Stimulated activated effector memory CD8-positive, alpha-beta T cell treated with anti-CD3 and anti-CD28 coated beads, Interleukin-12 subunit alpha, Interleukin-12 subunit beta, amount 100 ng/mL, for 72 hours (primary cell): ENCODE measurements around the gene FAM25A.
"Not testable (repeated sequence)": the region's sequence is repeated elsewhere in the genome, so short reads cannot be mapped to it uniquely, and the experiment has no call there.

Experiments used
- ATAC-seq: fragments of 150-1000 bp; cut with Tn5 transposase; 2 replicates; pipeline ENCODE4 v1.10.0; 2021
- DNase-seq, 2 donors: peaks; one replicate each; pipeline ENCODE4 v3.0.0; 2021 to 2022; ENCODE audit warnings: low spot score in 2 of 2
- H3K27ac Mint-ChIP-seq: one replicate; pipeline ENCODE4 v1.8.0; 2022; ENCODE audit warnings: mild to moderate bottlenecking, mixed read lengths
- H3K36me3 Mint-ChIP-seq: one replicate; pipeline ENCODE4 v1.8.0; 2022; ENCODE audit warnings: mild to moderate bottlenecking, mixed read lengths
- H3K4me1 Mint-ChIP-seq: one replicate; pipeline ENCODE4 v1.8.0; 2022; ENCODE audit warnings: mixed read lengths
- H3K4me3 Mint-ChIP-seq: one replicate; pipeline ENCODE4 v1.8.0; 2022; ENCODE audit warnings: mild to moderate bottlenecking, mixed read lengths
- H3K9me3 Mint-ChIP-seq: one replicate; pipeline ENCODE4 v1.8.0; 2022; ENCODE audit warnings: mixed read lengths

The FAM25A gene

DNA sequence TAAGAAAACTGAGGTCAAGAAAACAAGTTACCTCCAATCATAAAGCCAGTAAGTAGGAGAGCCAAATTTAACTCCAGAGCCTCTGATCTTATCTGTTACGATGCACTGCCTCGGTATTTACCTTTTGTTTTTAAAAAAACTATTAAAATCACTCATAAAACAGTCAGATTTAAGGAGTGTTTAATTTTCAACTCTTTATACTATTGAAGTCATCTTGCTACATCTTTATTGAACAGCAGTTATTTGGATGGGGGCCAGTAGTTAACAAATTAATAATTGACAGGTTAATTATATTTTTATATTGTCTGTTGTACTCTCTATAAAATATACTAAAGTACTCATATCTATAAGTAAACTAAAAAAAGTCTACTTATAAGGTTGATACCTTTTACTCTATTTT lies 27.2 kb upstream of the FAM25A start:
- DNase-seq (no peak), ATAC-seq (no peak)
- no peak overlapping the region for H3K27ac Mint-ChIP-seq
- no peaks in the 10 kb centered on the region for H3K9me3 Mint-ChIP-seq
- H3K36me3 Mint-ChIP-seq: no peaks in the 10 kb centered on the region
- no peaks in the 10 kb centered on the region for H3K4me1 Mint-ChIP-seq
- H3K4me3 Mint-ChIP-seq: no peak overlapping the region

DNA sequence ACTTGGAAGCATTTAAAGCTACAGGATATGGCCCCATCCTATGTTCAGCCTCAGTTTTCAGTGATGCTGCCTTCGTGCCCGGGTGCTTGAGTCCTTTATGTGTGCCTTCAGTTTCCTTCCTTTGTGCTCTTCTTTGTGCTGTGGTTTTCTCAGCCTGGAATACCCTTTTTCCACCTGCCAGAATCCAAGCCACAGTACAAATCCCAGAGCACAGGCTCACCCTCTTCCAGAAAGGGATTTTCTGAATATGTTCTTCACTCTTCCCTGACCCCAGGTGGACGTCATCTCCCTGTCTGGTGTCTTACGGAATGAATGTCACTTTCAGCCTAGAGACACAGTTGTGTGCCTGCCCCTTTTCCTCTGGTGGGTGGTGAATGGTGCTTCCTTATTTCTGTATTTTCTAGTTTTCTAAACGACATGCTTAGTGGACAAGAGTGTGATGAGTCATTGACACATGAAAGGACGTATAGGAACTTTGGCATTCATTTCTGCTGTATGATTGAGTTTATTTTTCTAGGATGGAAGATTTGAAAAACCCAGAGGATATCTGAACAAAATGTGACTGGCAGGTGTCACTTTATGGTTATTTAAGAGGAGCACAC lies 20.2 kb upstream of the FAM25A start:
- H3K27ac Mint-ChIP-seq, H3K9me3 Mint-ChIP-seq, H3K4me3 Mint-ChIP-seq, H3K36me3 Mint-ChIP-seq, DNase-seq, ATAC-seq, H3K4me1 Mint-ChIP-seq: not testable (repeated sequence)

DNA sequence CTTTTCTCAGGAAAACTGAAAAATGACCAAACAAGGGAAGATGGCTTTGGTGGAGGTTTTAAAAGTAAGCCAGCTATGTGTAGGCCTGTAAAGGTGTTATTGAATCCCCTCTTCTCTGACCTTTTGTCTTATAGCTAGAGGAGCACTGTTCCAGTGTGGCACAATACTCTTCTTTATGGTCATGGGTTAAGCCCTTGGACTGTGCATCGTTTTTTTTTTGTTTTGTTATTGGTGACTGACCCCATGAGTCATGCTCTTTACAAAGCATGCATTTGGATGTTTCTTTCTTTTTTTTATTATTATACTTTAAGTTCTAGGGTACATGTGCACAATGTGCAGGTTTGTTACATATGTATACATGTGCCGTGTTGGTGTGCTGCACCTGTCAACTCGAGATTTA lies 19.6 kb upstream of the FAM25A start:
- H3K27ac Mint-ChIP-seq: no peak overlapping the region

DNA sequence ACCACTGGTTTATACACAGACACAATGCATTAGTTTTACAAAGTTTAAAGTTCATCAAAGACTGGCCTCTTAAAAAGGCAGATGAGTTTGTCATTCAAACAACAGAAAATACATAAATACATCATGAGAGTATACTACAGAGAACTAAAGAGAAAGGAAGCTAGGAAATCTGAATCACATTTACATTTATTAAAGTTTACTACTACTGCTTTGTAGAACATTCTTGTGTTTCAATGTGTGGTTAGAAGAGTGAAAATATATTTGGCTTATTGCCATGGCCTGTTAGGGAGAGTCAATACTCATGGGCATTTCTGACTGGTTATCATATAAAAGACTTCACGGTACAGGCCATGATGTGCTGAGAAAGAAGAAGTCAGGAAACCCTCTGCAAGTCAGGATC lies 13.0 kb upstream of the FAM25A start:
- not testable (repeated sequence) for H3K4me3 Mint-ChIP-seq, H3K27ac Mint-ChIP-seq, H3K36me3 Mint-ChIP-seq, ATAC-seq, H3K4me1 Mint-ChIP-seq, H3K9me3 Mint-ChIP-seq, DNase-seq

More for the DNA sequence above, 19.6 kb upstream of the FAM25A start:
- Mint-ChIP-seq H3K36me3 (no peaks in the 10 kb centered on the region), H3K4me1 (no peaks in the 10 kb centered on the region), H3K4me3 (no peak overlapping the region), H3K9me3 (no peaks in the 10 kb centered on the region)
- DNase-seq (no peak), ATAC-seq (no peak)

DNA sequence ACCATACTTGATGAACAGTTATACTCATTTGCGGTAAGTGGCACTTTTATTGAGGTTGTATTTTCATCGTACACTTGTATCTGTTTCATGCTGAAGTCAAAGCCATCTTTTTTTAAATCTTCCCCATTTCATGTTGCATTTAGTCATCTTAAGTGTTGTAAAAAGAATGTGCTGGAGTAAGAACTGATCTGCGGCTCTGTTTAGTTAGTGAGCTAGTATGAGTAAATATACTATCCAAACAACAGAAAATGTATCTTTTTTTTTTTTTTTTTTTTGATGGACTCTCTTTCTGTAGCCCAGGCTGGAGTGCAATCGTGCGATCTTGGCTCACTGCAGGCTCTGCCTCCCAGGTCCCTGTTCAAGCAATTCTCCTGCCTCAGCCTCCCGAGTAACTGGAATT lies 12.4 kb upstream of the FAM25A start:
- not testable (repeated sequence) for H3K4me3 Mint-ChIP-seq

DNA sequence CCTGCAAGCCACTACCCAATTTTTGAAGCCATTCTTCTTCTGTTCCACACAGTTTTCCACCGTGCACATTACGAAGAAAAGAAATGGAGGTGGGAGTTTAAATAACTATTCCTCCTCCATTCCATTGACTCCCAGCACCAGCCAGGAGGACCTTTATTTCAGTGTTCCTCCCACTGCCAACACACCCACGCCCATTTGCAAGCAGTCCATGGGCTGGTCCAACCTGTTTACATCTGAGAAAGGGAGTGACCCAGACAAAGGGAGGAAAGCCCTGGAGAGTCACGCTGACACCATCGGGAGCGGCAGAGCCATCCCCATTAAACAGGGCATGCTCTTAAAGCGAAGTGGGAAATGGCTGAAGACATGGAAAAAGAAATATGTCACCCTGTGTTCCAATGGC lies 11.8 kb upstream of the FAM25A start:
- not testable (repeated sequence) for H3K4me3 Mint-ChIP-seq, ATAC-seq, H3K9me3 Mint-ChIP-seq, DNase-seq, H3K36me3 Mint-ChIP-seq, H3K4me1 Mint-ChIP-seq, H3K27ac Mint-ChIP-seq

More for the DNA sequence above, 12.4 kb upstream of the FAM25A start:
- not testable (repeated sequence) for H3K27ac Mint-ChIP-seq, H3K36me3 Mint-ChIP-seq, H3K9me3 Mint-ChIP-seq, H3K4me1 Mint-ChIP-seq, DNase-seq, ATAC-seq

DNA sequence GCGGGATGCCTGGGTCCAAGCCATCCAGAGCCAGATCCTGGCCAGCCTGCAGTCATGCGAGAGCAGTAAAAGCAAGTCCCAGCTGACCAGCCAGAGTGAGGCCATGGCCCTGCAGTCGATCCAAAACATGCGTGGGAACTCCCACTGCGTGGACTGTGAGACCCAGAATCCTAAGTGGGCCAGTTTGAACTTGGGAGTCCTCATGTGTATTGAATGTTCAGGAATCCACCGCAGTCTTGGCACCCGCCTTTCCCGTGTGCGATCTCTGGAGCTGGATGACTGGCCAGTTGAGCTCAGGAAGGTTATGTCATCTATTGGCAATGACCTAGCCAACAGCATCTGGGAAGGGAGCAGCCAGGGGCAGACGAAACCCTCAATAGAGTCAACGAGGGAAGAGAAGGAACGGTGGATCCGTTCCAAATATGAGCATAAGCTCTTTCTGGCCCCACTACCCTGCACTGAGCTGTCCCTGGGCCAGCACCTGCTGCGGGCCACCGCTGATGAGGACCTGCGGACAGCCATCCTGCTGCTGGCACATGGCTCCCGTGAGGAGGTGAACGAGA lies 10.9 kb upstream of the FAM25A start:
- H3K27ac Mint-ChIP-seq, ATAC-seq, H3K9me3 Mint-ChIP-seq, H3K4me1 Mint-ChIP-seq, DNase-seq, H3K4me3 Mint-ChIP-seq, H3K36me3 Mint-ChIP-seq: not testable (repeated sequence)

DNA sequence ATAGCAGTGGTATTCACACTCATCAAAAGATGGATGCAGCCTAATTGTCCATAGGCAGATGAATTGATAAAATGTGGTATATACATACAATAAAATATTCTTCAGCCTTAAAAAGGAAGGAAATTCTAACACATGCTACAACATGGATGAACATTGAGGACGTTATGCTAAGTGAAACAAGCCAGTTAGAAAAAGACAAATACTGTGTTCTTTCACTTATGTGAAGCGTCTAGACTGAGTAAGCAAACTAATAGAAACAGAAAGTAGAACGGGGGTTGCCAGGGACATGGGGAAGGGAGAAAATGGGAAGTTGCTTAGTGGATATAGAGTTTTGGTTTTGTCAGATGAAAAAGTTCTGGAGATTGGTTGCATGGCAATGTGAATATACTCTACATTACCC lies 6.6 kb upstream of the FAM25A start:
- not testable (repeated sequence) for H3K36me3 Mint-ChIP-seq, H3K4me1 Mint-ChIP-seq, H3K27ac Mint-ChIP-seq, H3K9me3 Mint-ChIP-seq, H3K4me3 Mint-ChIP-seq, ATAC-seq, DNase-seq

DNA sequence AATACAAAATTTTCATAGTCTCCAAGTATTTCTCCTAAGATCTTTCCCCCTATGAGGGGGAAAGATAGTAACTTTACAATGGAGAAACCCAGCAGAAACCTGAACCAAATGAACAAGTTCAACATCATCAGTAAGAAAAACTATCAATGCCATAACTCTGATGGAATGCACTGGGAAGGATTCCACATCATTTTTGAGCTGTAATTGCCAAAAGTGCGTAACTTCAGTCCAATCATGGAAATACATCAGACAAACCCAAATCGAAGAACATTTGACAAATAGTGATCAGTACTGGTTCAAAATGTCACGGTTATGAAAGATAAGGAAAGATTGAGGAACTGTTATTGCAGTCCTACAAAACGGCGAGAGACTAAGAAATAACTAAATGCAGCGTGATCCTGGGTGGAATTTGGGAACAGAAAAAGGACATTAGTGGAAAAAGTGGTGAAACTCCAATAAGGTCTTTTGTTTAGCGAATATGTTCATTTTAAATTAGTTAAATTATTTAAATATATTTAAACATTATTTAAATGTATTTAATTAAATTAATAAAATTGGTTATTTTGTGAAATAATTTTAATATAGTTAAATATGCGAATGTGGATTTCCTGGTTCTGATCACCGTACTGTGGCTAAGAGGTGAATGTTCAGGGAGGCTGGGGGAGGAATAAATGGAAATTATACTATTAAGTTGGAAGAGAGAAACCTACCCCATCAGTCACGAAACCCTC lies 4.9 kb upstream of the FAM25A start:
- H3K9me3 Mint-ChIP-seq, H3K4me3 Mint-ChIP-seq, H3K36me3 Mint-ChIP-seq, H3K4me1 Mint-ChIP-seq, H3K27ac Mint-ChIP-seq, DNase-seq, ATAC-seq: not testable (repeated sequence)

DNA sequence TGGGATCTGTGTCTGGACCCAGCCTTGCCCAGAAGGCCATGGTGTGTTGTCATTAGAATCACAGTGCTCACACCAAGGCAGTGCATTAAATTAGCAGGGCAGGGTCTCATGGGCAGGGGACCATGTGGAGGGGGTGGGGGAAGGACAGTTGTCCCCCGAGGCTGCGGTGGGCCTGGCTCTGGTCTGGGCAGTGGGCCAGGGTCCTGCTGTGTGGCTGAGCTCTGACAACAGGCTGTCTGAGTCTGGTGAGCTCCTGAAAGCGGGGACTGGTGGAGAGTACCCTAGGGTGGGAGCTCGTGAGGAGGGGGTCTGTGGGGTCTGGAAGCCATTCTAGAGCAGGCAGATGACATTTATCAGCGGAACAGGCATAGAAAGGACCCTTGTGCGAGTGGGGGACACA lies 2.0 kb upstream of the FAM25A start:
- H3K9me3 Mint-ChIP-seq, DNase-seq, H3K27ac Mint-ChIP-seq, H3K4me1 Mint-ChIP-seq, H3K4me3 Mint-ChIP-seq, H3K36me3 Mint-ChIP-seq, ATAC-seq: not testable (repeated sequence)

DNA sequence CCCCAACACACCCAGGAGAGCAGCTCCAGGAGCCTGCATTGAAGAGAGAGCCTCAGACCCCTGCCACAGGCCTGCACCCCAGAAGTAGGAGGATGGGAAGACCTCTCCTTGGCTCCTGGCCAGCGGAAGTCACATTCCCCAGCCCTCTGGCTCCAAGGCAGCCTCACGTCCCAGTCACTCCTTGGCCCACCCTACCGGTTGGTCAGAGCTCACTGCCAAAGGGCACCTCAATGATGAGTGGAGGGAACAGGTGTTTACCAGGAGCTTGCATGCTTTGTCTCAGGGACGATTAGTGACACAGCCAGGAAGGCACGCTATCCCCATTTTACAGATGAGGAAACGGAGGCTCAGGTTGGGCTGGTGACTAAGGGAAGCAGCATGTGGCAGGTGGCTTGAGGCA lies 1.0 kb upstream of the FAM25A start:
- DNase-seq, H3K9me3 Mint-ChIP-seq, H3K4me3 Mint-ChIP-seq, H3K4me1 Mint-ChIP-seq, ATAC-seq, H3K36me3 Mint-ChIP-seq, H3K27ac Mint-ChIP-seq: not testable (repeated sequence)

DNA sequence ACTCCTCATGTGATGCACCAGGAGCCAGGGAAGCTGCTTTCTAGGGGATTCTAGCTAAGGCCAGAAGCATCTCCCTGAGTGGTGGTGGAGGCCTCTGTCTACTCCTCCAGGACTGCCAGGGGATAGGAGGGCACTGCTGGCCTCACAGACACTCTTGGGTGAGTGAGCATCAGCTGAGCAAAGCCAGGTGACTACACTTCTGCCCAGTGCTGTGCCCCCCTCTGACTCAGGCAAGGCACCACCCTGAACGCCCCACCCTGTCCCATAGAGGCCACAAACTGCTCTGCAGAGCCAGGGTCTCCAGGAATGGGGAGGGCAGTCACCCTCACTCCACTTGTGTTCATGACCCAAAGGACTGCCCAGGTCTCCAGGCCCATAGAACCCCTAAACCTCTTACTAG lies 590 bp upstream of the FAM25A start:
- not testable (repeated sequence) for H3K4me3 Mint-ChIP-seq, H3K36me3 Mint-ChIP-seq, H3K9me3 Mint-ChIP-seq, H3K27ac Mint-ChIP-seq, DNase-seq, H3K4me1 Mint-ChIP-seq, ATAC-seq

DNA sequence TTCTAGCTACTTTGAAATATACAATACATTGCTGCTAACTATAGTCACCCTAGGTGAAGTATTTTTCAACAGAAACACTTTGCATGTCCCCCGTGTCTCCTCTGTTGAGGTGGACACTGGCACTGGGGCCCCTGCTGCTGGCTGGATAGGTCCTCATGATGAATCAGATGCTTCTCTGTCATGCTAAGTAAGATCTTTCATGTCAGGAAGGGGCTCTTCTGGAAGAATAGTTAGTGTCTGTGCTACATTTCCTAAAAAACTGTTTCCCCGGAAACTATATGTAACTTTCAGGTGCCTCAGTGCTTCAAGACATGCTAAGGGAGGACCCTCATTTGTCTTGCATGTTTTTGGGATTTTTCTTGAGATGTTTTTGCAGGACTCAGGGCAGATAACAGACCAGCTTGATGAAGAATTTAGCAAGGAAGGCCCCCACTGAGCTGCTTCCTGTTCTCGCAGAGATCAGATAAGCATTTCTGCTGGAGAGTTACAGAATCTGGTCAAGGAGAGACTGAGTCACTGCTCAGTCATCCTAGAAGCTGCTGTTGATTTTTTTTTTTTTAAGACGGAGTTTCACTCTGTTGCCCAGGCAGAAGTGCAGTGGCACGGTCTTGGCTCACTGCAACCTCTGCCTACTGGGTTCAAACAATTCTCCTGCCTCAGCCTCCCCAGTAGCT lies 5.3 kb downstream of the FAM25A start:
- not testable (repeated sequence) for DNase-seq

DNA sequence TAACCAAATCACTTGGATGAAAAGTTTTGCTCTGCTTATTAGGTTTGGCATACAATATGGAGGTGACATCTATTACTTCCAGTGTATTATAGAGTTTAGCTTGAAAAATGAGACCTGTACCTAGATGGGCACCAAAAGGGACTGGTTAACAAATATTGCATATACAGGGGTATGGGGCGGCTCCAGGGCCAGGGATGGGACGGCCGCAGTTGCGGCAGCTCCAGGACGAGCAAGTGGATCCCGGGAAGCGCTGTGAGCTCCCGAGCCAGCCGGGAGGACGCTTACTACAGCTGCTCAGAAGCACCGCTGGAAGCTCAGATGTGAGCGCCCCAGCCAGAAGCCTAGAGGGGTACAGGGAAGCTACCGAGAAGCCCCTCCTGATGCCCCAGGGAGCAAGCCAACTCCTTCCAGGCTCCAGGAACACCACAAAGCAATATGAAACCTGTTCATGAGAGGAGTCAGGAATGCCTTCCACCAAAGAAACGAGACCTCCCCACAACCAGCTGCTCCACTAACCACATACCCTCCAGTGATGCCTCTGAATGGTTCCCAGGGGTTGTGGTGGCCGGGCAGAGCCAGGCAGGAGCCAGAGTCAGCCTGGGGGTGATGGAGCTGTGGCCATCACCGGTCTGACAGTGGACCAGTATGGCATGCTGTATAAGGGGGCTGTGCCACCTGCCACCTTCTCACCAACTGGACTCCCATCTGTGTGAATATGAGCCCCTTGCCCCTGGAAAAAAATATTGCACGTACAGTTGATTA lies 6.8 kb downstream of the FAM25A start:
- H3K27ac Mint-ChIP-seq, H3K9me3 Mint-ChIP-seq, H3K36me3 Mint-ChIP-seq, H3K4me3 Mint-ChIP-seq, H3K4me1 Mint-ChIP-seq, ATAC-seq, DNase-seq: not testable (repeated sequence)

More for the DNA sequence above, 5.3 kb downstream of the FAM25A start:
- ATAC-seq: peak; percentile 94
- not testable (repeated sequence) for H3K9me3 Mint-ChIP-seq, H3K4me3 Mint-ChIP-seq, H3K4me1 Mint-ChIP-seq, H3K36me3 Mint-ChIP-seq
- peak overlapping the region; percentile 81 for H3K27ac Mint-ChIP-seq

DNA sequence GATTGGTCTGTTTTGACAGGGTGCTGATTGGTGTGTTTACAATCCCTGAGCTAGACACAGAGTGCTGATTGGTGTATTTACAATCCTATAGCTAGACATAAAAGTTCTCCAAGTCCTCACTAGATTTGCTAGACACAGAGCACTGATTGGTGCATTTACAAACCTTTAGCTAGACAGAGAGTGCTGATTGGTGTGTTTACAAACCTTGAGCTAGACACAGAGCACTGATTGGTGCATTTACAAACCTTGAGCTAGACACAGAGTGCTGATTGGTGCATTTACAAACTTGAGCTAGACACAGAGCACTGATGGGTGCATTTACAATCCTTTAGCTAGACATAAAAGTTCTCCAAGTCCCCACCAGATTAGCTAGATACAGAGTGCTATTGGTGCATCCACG lies 10.3 kb downstream of the FAM25A start:
- H3K27ac Mint-ChIP-seq, ATAC-seq: not testable (repeated sequence)

More for the DNA sequence above, 10.3 kb downstream of the FAM25A start:
- not testable (repeated sequence) for DNase-seq, H3K36me3 Mint-ChIP-seq, H3K4me3 Mint-ChIP-seq, H3K4me1 Mint-ChIP-seq, H3K9me3 Mint-ChIP-seq
